ENCODE measurements around the gene ARMC3.
"Not testable (repeated sequence)": the region's sequence is repeated elsewhere in the genome, so short reads cannot be mapped to it uniquely, and the experiment has no call there.

Gene ARMC3, protein sequence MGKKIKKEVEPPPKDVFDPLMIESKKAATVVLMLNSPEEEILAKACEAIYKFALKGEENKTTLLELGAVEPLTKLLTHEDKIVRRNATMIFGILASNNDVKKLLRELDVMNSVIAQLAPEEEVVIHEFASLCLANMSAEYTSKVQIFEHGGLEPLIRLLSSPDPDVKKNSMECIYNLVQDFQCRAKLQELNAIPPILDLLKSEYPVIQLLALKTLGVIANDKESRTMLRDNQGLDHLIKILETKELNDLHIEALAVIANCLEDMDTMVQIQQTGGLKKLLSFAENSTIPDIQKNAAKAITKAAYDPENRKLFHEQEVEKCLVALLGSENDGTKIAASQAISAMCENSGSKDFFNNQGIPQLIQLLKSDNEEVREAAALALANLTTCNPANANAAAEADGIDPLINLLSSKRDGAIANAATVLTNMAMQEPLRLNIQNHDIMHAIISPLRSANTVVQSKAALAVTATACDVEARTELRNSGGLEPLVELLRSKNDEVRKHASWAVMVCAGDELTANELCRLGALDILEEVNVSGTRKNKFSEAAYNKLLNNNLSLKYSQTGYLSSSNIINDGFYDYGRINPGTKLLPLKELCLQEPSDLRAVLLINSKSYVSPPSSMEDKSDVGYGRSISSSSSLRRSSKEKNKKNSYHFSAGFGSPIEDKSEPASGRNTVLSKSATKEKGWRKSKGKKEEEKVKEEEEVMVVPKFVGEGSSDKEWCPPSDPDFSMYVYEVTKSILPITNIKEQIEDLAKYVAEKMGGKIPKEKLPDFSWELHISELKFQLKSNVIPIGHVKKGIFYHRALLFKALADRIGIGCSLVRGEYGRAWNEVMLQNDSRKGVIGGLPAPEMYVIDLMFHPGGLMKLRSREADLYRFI

DNA sequence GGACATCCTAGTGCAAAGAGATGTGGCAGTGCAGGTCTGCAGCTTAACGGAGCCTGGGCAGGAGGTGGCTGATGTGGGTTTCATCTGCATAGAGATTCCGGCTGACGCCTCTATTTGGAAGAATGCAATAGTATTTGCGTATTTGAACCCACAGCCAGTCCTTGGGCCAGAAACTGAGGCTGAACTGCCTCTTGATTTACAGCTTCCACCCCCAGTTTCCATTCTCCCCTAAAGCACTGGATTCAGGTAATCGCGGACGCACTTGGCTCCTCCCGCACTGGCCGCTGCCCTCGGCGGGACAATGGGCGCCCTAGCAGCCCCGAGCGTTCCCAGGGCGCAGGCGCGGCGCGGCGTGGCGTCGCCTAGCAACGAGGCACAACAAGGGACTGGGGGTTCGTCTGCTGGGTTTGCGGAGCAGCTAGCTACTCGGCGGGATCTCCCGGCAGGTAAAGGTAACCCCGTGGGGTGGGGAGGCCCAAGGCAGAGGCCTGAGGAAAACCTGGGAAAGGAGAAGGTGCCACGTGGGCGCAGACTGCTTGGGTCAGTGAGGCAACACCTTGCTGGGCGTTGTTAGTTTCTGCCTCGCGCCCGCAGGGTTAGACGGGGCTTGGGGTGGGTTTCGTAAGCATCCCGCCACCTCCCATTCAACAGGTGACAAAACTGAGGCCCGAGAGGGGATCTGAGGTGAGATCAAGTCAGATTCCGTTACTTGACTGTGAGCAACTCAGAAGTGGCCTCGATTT is at the start of gene ARMC3:
ARMC3 (plus strand) TSS at position 393 of the 743 bp plus-strand sequence. CDS start 3,944 bp downstream, outside the sequence.
- DNase-seq: peak; percentile 75

DNA sequence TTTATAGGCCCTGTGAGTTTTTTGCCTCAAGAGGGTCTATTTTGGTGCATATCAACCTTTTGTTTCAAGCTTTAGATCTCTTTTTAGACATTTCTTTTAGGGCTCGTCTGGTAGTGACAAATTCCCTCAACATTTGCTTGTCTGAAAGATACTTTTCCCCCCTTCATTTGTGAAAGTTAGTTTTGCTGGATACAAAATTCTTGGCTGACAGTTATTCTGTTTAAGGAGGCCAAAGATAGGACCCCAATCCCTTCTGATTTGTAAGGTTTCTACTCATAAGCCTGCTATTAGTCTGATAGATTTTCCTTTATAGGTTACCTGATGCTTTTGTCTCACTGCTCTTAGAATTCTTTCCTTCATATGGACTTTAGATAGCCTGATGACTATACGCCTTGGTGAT is 36.1 kb upstream of the ARMC3 start:
- no peak for DNase-seq

DNA sequence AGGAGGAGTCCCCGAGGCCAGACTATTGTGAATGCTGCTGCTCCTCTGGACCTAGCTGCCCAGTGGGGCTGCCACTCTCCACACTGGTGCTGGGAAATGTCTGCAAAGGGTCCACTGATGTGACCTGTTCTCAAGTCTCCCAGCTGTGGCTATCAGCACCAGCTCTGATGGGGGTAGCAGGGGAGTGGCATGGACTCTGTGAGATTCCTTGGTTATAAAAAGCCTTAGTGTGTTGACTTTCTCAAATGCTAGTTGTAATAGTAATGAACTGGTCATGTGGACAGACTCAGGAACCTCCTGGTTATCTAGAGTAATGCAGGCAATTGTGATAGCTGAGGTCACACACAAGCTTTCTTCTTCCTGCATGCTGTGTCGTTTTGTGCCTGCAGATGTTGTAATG is 34.1 kb upstream of the ARMC3 start:
- DNase-seq: no peak

DNA sequence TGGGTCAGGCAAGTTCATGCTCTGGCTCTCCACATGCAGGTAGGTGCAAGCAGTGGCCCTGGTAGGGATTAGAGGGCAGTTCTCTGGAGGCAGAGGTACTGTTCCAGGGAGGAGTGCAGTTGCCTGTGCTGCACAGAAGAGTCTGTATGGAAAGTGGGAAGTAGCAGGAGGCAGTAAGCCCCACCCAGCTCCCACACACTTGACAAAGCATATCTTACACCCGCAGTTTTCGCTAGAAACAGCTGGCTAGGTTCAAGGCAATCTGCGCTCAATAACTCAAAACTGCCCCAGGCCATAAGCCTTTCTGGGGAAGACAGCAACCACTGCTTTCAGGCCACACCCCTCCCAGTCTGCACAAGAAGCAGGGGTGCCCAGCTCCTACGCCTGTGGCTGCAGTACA is 33.1 kb upstream of the ARMC3 start:
- no peak for DNase-seq

DNA sequence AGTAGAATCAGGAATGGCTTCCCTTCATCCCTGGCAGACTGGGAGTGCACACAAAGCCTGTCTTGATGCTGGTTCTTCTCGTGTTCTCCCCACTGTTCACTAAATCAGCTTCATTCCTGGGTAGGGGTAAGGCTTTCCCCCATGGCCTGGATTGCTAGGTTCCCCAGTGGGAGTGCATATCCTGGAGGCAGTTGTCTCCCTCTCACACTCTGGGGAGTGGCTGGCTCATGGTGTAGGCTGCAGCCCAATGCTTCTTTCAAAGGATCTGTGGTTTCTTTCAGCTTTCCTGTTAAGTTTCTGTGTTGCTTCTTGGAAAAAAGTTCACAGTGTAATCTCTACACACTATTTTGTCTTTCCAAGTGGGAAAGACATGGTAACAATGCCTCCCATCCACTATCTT is 32.6 kb upstream of the ARMC3 start:
- no peak for DNase-seq

DNA sequence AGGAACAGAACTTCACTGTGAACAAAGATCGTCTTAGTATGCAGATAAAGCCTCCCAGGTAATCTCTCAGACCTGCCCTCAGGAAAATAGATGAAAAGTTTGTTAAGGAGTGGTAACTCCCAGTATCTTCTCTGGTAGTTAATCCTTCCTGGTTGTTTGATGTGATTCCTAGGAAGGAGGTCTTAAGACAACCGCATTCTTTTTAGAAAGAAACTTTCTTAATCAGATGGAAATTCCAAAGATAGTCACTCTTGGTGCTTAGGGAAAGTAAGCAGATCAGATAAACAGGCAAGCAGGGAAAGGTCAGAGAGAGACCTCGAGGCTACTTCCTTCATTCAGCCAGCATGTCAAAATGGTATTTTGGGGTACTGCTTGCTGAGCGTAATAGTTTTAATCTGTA is 30.5 kb upstream of the ARMC3 start:
- DNase-seq: no peak

DNA sequence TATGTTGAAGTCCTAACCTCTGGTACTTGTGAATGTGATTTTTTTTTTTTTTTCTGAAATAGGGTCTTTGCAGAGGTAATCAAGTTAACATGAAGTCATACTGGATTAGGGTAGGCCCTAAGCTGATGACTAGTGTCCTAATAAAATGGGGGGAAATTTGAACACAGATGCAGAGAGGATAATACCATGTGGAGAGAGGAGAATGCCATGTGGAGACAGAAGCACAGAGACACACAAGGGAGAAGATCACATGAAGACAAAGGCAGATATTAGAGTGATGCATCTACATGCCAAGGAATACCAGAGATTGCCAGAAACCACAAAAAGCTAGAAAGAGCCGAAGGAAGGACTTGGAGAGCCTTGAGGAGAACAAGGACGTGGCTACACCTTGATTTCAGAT is 28.5 kb upstream of the ARMC3 start:
- no peak for DNase-seq

DNA sequence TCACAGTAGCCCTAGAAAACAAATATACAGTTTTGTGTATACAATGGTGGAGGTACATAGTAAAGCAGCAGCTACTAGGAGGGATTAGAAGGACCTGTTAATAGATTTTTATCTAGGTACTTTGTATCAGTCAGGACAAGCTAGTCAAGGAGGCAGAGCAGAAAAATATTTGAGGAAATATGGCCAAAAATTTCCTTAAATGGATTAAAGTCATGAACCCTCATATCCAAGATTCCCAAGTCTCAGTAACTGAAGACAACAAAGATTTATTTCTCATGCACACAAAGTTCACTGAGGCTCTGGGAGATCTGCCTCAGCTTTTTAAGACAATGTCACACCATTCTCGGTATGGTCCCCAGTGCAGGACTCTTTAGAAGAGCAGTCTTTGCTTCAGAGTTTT is 28.1 kb upstream of the ARMC3 start:
- DNase-seq: no peak

DNA sequence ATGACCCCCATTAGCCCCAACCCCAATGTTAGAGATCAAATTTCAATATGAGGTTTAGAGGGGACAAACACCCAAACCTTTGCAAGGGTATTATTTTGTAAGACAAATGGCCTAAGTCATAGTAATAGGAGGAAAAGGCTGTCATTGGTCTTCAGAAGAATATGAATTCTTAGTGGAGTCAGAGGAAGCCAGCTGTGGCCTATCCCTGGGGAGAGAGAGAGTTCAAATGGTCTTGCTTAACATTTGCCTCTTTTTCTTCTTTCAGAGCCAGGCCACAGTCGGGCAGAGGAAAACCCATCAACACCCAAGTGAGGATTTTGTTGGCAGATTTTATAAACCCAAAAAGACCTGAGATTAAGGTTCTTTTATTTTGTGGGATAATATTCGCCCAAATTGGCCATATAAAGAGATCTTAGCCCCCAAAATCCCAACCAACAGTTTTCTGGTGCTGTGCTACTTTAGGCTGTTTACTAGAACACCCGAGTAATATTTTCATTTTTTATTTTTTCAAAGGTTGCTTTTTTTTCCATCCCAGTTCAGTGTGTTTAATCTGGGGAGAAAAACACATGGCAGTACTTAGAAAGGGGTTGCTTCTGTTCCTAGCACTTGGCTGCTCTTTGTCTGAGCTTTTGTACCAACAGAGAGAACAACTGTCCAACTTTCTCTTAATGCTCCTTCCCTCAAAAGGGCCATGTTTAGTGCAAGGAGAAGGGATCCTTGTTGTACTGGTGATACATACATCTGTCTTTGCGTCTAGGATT is 26.8 kb upstream of the ARMC3 start:
- no peak for DNase-seq

DNA sequence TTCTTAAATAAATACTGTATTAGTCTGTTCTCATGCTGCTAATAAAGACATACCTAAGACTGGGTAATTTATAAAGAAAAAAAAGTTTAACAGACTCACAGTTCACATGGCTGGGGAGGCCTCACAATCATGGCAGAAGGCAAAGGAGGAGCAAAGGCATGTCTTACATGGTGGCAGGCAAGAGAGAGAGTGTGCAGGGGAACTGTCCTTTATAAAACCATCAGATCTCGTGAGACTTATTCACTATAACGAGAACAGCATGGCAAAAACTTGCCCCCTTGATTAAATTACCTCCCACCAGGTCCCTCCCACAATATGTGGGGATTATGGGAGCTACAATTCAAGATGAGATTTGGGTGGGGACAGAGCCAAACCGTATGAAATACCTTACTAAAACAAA is 25.7 kb upstream of the ARMC3 start:
- DNase-seq: not testable (repeated sequence)

DNA sequence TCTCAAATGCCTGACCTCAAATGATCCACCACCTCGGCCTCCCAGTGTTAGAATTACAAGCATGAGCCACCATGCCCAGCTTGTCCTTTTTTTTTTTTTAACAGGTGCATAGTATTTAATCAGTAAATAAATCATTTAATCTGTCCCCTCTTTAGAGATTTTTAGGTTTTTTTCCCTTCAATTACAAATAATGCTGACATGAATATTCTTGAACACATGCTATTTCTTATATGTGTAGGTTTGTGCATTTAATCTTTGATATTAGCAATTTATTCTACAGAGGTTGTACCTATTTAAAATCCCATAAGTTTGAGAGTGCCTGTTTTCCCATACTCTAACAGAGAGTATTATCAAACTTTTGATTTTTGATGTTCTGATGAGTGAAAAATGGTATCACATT is 24.2 kb upstream of the ARMC3 start:
- no peak for DNase-seq

DNA sequence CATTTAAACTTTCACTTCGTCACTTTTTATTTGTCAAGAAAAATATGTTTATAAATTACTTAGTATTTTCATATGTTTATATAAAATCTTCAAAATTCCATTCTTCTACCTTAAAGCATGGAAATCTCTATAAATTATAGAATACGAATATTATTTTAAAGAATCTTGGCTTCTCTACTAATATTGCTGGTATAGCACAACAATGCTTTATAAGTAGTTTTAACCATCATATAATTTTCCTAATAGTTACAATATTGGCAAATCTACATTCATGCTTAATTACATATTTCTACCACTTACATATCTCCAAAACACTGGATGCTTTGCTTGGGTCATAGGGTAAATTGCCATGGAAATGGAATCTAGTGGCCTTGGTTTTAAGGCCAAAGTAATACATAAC is 21.1 kb upstream of the ARMC3 start:
- no peak for DNase-seq

DNA sequence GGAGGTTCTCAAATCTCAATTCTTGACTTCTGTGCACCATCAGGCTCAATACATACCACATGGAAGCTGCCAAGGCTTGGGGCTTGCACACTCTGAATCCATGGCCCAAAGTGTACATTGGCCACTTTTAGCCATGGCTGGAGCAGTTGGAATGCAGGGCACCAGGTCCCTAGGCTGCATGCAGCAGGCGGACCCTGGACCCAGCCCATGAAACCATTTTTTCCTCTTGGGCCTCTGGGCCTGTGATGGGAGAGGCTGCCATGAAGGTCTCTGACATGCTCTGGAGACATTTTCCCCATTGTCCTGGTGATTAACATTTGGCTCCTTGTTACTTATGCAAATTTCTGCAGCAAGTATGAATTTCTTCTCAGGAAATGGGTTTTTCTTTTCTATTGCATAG is 19.0 kb upstream of the ARMC3 start:
- no peak for DNase-seq

DNA sequence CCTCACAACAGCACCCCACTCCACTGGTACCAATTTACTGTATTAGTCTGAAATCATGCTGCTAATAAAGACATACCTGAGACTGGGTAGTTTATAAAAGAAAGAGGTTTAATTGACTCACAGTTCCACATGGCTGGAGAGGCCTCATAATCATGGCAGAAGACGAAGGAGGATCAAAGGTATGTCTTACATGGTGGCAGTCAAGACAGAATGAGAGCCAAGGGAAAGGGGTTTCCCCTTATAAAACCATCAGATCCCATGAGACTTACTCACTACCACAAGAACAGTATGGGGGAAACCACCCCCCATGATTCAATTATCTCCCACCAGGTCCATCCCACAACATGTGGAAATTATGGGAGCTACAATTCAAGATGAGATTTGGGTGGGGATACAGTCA is 18.2 kb upstream of the ARMC3 start:
- DNase-seq: not testable (repeated sequence)

DNA sequence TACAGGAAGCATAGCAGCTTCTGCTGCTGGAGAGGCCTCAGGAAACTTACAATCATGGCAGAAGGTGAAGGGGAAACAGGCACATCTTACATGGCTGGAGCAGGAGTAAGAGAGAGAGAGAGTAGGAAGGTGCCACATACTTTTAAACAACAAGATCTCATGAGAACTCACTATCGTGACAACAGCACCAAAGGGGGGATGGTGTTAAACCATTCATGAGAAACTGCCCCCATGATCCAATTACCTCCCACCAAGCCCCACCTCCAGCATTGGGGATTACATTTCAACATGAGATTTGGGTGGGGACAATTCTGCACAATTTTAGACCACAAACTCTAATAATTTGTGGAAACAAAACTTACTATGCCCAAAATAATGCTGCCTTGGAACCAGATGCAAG is 16.8 kb upstream of the ARMC3 start:
- DNase-seq: no peak

DNA sequence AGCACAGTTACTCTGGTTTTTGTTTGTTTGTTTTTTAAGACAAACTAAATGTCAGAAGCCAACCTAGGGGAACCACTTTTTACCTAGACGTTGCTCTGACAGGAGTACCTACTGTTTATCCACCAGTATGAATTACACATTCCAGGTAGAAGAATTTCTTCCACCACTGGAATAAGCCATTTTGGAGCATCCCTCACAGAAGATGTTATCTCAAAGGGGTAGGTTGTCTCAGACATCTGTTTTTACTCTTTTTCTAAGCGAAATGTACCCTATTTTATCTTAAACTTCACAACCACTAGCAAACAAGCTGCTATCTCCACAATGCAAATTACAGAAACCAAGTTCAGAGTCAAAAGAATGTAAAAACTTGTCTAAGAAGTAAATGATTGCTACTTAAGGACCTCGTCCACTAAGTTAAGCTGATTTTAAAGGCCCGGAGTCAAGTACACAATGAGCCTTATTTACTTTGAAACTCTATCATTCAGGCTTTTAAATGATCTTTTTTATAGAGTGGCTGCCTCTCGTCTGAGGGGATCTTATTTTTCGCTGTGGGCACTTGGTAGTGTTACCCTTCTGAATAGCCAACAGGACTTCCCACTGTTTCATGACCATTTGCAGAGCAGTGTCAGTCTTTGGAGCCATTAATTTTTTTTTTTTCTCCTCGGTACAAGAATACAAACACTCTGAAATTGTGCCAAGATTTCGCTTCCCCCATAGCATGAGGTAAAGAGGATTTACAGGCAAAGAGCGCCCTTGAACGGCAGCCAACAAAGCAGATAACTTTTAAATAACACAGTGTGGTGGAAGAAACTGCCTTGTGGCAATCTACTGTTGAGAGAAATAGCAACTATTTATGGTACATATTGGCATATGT is 15.7 kb upstream of the ARMC3 start:
- DNase-seq: no peak

DNA sequence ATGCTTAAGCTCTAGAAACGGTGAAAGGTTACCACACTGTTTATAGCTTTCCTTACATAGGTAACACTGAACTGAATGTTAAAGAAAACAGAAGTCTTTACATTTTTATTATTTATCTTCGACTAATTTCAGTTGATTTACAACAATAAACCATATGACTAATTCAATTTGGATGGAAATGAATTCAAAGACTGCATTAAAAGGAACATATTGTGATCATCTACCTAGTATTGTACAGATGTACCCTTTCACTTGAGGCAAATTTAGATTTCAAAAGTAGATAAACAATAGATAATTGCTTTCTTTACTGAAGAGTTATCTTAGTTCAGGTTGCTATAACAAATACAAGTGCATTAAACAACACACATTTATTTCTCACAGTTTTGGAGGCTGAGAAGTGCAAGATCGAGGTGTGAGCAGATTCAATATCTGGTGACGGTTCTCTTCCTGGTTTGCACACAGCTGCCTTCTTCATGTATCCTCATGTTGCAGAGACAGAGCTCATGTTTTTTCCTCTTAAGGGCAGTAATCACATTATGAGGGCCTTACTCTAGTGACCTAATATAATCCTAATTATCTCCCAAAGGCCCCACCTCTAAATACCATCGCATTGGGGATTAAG is 15.0 kb upstream of the ARMC3 start:
- peak; percentile 35 for DNase-seq

DNA sequence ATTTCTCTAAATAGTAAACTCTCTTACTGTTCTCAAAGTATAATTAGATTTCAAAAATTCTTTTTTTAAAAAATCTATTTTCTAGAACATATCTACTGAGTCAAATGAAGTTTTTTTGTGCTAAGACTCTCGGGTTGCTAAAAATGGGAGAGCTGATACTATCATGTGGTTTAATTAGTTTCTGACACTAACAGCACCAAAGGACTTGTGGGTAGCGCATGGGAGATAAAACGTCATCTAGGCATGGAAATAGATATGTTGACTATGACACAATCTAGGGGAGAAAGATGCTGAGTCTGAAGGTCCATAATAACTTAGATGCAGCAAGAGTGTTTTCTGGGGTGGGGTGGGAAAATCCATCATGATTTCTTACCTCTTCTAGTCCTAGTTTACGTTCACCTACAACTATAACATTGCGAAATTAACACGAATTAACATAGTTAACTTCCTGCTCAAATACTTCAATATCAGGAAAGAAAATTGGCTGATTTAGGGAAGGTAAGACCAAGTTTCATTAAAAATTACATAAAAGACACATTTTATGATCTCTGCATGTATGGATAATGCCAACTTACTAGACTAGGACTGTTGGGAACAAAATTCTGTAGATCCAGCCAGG is 14.3 kb upstream of the ARMC3 start:
- DNase-seq: peak; percentile 38

DNA sequence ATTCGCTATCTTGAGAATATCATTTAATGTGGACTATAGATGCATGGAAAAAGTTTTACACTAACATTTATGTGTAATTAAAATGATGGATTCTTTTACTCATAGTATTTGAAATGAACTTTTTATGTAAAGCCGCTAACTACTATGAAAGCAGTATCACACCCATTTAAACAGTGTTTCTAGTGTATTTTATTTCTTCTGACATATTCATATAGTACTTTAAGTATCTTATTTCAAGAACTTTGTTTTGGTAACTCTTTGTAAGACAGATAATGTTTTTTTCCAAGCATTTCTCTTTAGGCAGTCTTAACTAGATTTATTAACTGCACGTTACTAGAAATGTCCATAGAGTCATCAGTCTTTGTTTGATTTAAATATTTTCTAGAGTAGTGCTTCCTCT is 12.5 kb upstream of the ARMC3 start:
- DNase-seq: no peak

DNA sequence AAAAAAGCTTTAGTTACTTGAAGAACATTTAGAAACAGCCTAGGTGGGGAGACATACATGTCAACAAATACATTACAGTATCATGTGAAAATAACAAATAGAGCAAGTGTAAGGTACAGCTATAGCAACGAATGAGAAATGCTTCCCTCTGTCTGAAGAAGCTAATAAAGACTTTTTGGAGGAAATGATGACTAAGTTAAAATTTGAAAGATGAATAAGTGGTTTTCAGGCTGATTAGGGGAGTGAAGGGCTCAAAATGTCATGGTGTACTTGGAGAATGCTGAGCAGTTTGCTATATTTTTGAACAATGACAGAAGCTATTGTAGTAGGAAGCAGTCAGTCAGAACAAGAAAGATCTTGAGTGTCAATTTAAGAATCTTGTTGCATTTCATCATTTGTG is 2.8 kb upstream of the ARMC3 start:
- DNase-seq: no peak

DNA sequence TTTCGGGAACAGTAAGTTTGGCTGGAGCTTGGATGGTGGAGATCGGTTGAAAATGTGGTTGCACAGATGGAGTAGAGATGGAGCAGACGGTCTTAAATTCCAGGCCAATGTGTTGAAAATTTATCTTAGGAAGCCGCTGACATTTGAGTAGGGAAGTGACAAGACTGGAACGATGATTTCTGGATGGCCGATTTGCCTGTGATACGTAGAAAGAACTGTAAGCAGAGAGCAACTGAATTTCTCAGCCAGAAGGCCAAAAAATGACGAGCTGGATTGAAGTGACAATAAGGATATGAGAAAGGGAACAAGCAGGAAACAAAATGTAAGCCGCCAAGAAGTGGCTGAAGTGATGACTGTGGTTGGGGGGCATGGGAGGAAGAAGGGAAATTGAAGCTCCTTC is 687 bp upstream of the ARMC3 start:
- DNase-seq: no peak
